Ascending aorta (tissue), 2 donors: ENCODE measurements around the gene F2. TPM values are rescaled to one million over a fixed set of nuclear protein-coding genes. Genes with fewer than 3 reads are reported as not detected.

ENCODE experiments used
- DNase-seq, 2 donors: peaks; one replicate each; pipeline ENCODE4 v3.0.0-alpha.2; 2019; ENCODE audit warnings: low spot score in 2 of 2
- H3K27ac ChIP-seq, 2 donors: fragments of 200-600 bp; sonication (generic); one replicate each; pipeline ENCODE4 v1.5.1; 2016 to 2017; ENCODE audit warnings: mild to moderate bottlenecking in 1 of 2
- H3K27me3 ChIP-seq: fragments of 200-600 bp; sonication (generic); one replicate; pipeline ENCODE4 v1.5.1; 2017
- H3K36me3 ChIP-seq, 2 donors: fragments of 200-600 bp; sonication (generic); one replicate each; pipeline ENCODE4 v1.5.1; 2016
- H3K4me1 ChIP-seq, 2 donors: fragments of 200-600 bp; sonication (generic); one replicate each; pipeline ENCODE4 v1.5.1; 2016 to 2017; ENCODE audit warnings: mild to moderate bottlenecking in 1 of 2
- H3K4me3 ChIP-seq, 2 donors: fragments of 200-600 bp; sonication (generic); one replicate each; pipeline ENCODE4 v1.5.1; 2016 to 2017; ENCODE audit warnings: mild to moderate bottlenecking in 1 of 2
- H3K9me3 ChIP-seq, 2 donors: fragments of 200-600 bp; sonication (generic); one replicate each; pipeline ENCODE4 v1.5.1; 2016
- intact Hi-C: fragments of 100-400 bp; cut with DNase I; formaldehyde crosslinking; loops from one replicate; pipeline ENCODE4 v1.15.1; 2023
- total RNA-seq: library from RNA; depleted of rRNA; stranded (reverse); fragments of >200 nt; gene quantifications from one replicate; pipeline ENCODE4 v1.1.0, GENCODE V29; 2016
- TF ChIP-seq, protein P1 (sequence below), 3 experiments: fragments of 200-600 bp in 2 of 3; fragments of 450-650 bp in 1 of 3; sonication (generic) in 2 of 3; IDR thresholded peaks; one replicate each; pipeline ENCODE4 v1.5.1; 2016 to 2019; ENCODE audit warnings: antibody characterized with exemption in 3 of 3, mild to moderate bottlenecking in 1 of 3, moderate library complexity in 1 of 3

F2 gene
- total RNA-seq, 1 donor from 2014 or later: 2.6 TPM

DNA sequence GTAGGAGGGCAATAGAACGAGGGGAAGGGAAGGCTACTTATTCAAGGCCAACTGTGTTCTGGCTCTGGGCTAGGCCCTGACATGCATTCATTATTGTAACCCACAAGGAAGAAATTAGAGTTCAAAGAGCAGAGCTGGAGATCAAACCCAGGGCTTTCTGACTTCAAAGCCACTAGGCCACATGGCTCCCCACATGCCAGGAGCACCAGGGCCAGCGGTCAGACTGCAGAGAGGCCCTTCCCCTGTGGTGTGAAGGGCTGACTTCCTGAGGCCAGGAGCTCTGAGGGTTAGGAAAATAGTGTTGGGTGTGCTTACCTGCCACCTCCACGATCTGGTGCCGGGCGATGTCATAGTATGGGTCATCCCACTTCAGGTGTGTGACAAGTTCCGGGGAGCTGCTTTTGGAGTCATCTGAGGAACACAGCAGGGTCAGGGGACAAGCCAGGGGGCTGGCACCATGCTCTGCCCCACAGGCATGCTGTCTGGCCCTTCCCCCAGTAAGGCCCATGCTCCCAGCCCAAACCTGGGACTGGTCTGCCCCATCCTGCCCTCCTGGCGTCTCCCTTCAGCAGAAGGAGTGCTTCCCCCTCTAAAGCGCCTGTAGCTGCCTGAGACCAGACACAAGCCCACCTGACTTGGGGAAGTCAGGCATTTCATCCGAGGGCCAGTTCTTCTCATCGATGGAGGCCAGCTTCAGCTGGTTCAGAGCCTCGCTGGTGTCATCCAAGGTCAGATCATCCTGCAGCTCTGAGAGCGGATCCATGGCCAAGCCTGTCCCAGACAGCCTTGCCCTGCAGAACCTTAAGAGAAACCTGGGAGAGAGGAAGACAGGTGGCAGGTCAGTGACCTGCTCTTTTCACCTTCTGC is 23.4 kb upstream of the F2 start:
- TF ChIP-seq, protein P1, sequence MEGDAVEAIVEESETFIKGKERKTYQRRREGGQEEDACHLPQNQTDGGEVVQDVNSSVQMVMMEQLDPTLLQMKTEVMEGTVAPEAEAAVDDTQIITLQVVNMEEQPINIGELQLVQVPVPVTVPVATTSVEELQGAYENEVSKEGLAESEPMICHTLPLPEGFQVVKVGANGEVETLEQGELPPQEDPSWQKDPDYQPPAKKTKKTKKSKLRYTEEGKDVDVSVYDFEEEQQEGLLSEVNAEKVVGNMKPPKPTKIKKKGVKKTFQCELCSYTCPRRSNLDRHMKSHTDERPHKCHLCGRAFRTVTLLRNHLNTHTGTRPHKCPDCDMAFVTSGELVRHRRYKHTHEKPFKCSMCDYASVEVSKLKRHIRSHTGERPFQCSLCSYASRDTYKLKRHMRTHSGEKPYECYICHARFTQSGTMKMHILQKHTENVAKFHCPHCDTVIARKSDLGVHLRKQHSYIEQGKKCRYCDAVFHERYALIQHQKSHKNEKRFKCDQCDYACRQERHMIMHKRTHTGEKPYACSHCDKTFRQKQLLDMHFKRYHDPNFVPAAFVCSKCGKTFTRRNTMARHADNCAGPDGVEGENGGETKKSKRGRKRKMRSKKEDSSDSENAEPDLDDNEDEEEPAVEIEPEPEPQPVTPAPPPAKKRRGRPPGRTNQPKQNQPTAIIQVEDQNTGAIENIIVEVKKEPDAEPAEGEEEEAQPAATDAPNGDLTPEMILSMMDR (IDR thresholded peaks at IDR 0.05): no peak
- Histone ChIP-seq H3K27ac (peak overlapping the region; percentile 75 to 85), H3K27me3 (no peaks in the 10 kb centered on the region), H3K36me3 (peaks cover 41 to 60% of the 10 kb centered on the region in 2 donors), H3K4me1 (peaks cover 23 to 63% of the 10 kb centered on the region in 2 donors), H3K4me3 (no peak overlapping the region), H3K9me3 (no peaks in the 10 kb centered on the region)
- no peak for DNase-seq
- intact Hi-C loops: loop anchor here (5.0 kb wide), 1 partner anchor 48 kb away; no protein-coding TSS in a partner anchor

DNA sequence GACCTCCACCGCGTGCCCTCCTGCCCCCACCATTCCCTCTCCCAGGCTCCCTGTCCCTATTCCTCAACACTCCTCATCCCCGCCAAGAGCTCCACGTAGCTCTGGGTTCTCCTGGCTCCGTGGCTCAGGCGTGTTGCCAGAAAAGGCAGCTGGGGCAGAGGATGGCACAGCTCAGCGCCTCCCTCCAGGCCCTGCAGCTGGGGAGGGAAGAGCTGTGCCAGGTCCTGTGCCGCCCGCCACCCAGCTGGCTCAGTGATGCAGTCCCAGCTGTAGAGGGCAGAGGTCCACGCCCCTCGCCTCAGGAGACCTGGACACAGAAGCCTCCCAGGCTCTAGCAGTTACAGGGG is 22.8 kb upstream of the F2 start:
- H3K27ac ChIP-seq: peak overlapping the region; percentile 75 to 85

DNA sequence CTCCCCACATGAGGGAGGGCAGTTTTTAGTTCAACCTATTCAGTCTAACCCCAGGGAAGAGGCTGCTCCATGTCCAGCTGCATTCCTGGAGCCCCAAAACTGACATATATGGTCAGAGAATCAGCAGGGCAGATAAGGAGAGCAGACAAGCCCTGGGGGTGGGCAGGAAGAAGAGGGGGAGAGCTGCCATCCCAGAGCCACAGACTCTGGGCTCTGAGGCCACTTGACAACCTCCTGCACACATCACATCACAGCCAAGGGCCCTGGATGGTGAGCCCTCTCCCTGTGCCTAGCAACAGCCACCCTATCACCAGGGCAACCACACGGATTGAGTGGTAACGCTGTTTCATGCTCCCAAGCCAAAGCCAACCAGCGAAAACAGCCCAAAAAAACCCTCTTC is 21.7 kb upstream of the F2 start:
- DNase-seq: no peak
- Histone ChIP-seq H3K36me3 (peaks cover 27 to 42% of the 10 kb centered on the region in 2 donors), H3K4me1 (peaks cover 33 to 70% of the 10 kb centered on the region in 2 donors), H3K4me3 (peak overlapping the region in 1 of 2 donors; percentile 30), H3K27me3 (no peaks in the 10 kb centered on the region), H3K9me3 (no peaks in the 10 kb centered on the region), H3K27ac (peak overlapping the region; percentile 75 to 85)
- intact Hi-C loops: loop anchor here (5.0 kb wide), 1 partner anchor 50 kb away; no protein-coding TSS in a partner anchor
- TF ChIP-seq, protein P1 (IDR thresholded peaks at IDR 0.05): no peak

More for the DNA sequence above, 22.8 kb upstream of the F2 start:
- intact Hi-C loops: loop anchor here (5.0 kb wide), 1 partner anchor 49 kb away; no protein-coding TSS in a partner anchor
- H3K9me3 ChIP-seq: no peaks in the 10 kb centered on the region
- peaks cover 36 to 53% of the 10 kb centered on the region in 2 donors for H3K36me3 ChIP-seq
- H3K4me1 ChIP-seq: peaks cover 23 to 63% of the 10 kb centered on the region in 2 donors
- TF ChIP-seq, protein P1 (IDR thresholded peaks at IDR 0.05): no peak
- DNase-seq: no peak
- H3K27me3 ChIP-seq: no peaks in the 10 kb centered on the region
- no peak overlapping the region for H3K4me3 ChIP-seq

DNA sequence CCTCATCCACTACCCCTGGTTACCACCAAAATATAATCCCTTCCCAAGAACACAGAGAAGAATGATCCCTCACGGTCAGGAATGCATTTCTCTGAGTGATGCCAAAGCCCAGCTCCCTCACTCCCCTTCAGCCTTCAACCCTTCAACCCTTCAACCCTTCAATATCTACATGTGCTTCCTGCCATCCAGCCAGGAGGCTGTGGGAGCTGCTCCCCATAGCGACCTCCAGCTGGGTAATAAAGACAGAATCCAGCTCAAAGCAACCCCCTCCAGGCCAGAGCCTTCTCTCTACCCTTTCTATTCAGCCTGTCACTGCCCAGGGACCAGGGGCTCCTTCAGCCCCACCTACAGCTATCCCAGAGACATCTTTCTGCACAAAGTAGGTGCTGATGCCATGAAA is 21.3 kb upstream of the F2 start:
- DNase-seq: no peak
- H3K27ac ChIP-seq: peak overlapping the region; percentile 75 to 85
- H3K9me3 ChIP-seq: no peaks in the 10 kb centered on the region
- peak overlapping the region in 1 of 2 donors; percentile 30 for H3K4me3 ChIP-seq
- intact Hi-C loops: loop anchor here (5.0 kb wide), 1 partner anchor 50 kb away; no protein-coding TSS in a partner anchor
- TF ChIP-seq, protein P1 (IDR thresholded peaks at IDR 0.05): no peak
- peaks cover 30 to 42% of the 10 kb centered on the region in 2 donors for H3K36me3 ChIP-seq
- peaks cover 35 to 70% of the 10 kb centered on the region in 2 donors for H3K4me1 ChIP-seq
- no peaks in the 10 kb centered on the region for H3K27me3 ChIP-seq

DNA sequence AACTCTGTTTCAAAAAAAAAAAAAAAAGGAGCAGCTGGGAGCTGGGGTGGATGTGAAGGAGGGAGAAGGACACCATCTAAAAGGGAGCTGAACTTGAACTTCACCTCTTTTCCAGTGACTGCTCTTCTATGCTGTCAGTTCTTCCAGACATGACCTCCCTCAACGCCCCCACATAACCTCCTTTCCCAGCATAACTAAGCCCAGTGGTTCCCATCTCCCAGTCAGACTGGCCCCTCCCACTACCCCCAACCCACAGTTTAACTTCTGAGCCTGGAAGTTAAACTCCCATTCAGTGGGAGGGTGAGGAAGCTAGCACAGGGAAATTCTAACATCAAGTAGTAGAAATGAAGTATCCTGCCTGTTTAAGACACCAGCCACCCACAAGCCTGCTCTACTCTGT is 20.4 kb upstream of the F2 start:
- H3K9me3 ChIP-seq: no peaks in the 10 kb centered on the region
- TF ChIP-seq, protein P1 (IDR thresholded peaks at IDR 0.05): no peak
- peak overlapping the region in 1 of 2 donors; percentile 79 for H3K4me3 ChIP-seq
- peaks cover 35 to 69% of the 10 kb centered on the region in 2 donors for H3K4me1 ChIP-seq
- intact Hi-C loops: loop anchor here (5.0 kb wide), 1 partner anchor 51 kb away; no protein-coding TSS in a partner anchor
- H3K36me3 ChIP-seq: peaks cover 36 to 42% of the 10 kb centered on the region in 2 donors
- no peak for DNase-seq
- no peaks in the 10 kb centered on the region for H3K27me3 ChIP-seq
- H3K27ac ChIP-seq: peak overlapping the region; percentile 75 to 85
